ENCODE results near the gene LCLAT1. TPM values are rescaled to one million over a fixed set of nuclear protein-coding genes. Genes with fewer than 3 reads are reported as not detected.

LCLAT1 gene
- total RNA-seq, 1 donor from 2014 or later: 17.8 TPM

- H3K27me3 Mint-ChIP-seq (ENCODE audit: low read depth): no peaks in the 10 kb centered on the region
- H3K4me1 Mint-ChIP-seq (ENCODE audit: low read depth): peaks cover 16% of the 10 kb centered on the region
- DNase-seq (ENCODE audit: low spot score): no peak
- TF ChIP-seq, protein P1, sequence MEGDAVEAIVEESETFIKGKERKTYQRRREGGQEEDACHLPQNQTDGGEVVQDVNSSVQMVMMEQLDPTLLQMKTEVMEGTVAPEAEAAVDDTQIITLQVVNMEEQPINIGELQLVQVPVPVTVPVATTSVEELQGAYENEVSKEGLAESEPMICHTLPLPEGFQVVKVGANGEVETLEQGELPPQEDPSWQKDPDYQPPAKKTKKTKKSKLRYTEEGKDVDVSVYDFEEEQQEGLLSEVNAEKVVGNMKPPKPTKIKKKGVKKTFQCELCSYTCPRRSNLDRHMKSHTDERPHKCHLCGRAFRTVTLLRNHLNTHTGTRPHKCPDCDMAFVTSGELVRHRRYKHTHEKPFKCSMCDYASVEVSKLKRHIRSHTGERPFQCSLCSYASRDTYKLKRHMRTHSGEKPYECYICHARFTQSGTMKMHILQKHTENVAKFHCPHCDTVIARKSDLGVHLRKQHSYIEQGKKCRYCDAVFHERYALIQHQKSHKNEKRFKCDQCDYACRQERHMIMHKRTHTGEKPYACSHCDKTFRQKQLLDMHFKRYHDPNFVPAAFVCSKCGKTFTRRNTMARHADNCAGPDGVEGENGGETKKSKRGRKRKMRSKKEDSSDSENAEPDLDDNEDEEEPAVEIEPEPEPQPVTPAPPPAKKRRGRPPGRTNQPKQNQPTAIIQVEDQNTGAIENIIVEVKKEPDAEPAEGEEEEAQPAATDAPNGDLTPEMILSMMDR (IDR thresholded peaks at IDR 0.05): no peak
- peaks cover 4% of the 10 kb centered on the region for H3K36me3 Mint-ChIP-seq (ENCODE audit: low read depth)
- H3K27ac Mint-ChIP-seq (ENCODE audit: unreplicated experiment): no peak overlapping the region
- peaks cover 2% of the 10 kb centered on the region for H3K9me3 Mint-ChIP-seq (ENCODE audit: low read depth)
- H3K4me3 Mint-ChIP-seq (ENCODE audit: unreplicated experiment): no peak overlapping the region
Measured at GRCh38 chr2:30625276-30625675, 178.2 kb downstream of the LCLAT1 start.

- no peak for DNase-seq (ENCODE audit: low spot score)
- Mint-ChIP-seq H3K9me3 (ENCODE audit: low read depth) (peaks cover 2% of the 10 kb centered on the region), H3K4me3 (ENCODE audit: unreplicated experiment) (no peak overlapping the region), H3K27ac (ENCODE audit: unreplicated experiment) (no peak overlapping the region), H3K27me3 (ENCODE audit: low read depth) (no peaks in the 10 kb centered on the region), H3K4me1 (ENCODE audit: low read depth) (peaks cover 16% of the 10 kb centered on the region), H3K36me3 (ENCODE audit: low read depth) (peaks cover 4% of the 10 kb centered on the region)
- TF ChIP-seq, protein P1 (IDR thresholded peaks at IDR 0.05): no peak
Measured at GRCh38 chr2:30625701-30626100, 178.7 kb downstream of the LCLAT1 start.

- no peak for DNase-seq (ENCODE audit: low spot score)
- TF ChIP-seq, protein P1 (IDR thresholded peaks at IDR 0.05): no peak
- H3K27me3 Mint-ChIP-seq (ENCODE audit: low read depth): no peaks in the 10 kb centered on the region
- H3K4me1 Mint-ChIP-seq (ENCODE audit: low read depth): peaks cover 16% of the 10 kb centered on the region
- peaks cover 4% of the 10 kb centered on the region for H3K36me3 Mint-ChIP-seq (ENCODE audit: low read depth)
- H3K4me3 Mint-ChIP-seq (ENCODE audit: unreplicated experiment): no peak overlapping the region
- peaks cover 2% of the 10 kb centered on the region for H3K9me3 Mint-ChIP-seq (ENCODE audit: low read depth)
- no peak overlapping the region for H3K27ac Mint-ChIP-seq (ENCODE audit: unreplicated experiment)
Measured at GRCh38 chr2:30626397-30626796, 179.4 kb downstream of the LCLAT1 start.

DNA sequence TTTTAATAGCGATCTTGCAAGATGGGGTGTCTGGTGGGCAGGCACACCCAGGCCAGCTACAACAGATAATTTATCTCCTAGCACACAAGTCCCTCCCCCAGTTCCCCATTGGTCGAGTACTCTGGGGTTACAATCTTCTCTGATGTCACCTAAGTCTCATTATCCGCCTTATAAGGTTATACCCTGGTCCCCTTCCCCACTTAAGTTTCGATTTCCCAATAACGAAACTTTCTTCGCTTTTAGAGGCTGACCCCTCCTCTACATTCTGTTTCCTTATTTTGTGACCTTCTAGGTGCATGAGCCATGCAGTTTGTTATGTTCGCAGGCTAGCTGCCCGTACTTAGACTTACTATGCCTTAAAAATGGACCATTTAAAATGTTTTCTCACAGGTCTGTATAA is 180.1 kb downstream of the LCLAT1 start:
- Mint-ChIP-seq H3K4me1 (ENCODE audit: low read depth) (peaks cover 16% of the 10 kb centered on the region), H3K27me3 (ENCODE audit: low read depth) (no peaks in the 10 kb centered on the region), H3K4me3 (ENCODE audit: unreplicated experiment) (no peak overlapping the region), H3K27ac (ENCODE audit: unreplicated experiment) (no peak overlapping the region), H3K36me3 (ENCODE audit: low read depth) (peaks cover 4% of the 10 kb centered on the region), H3K9me3 (ENCODE audit: low read depth) (peaks cover 2% of the 10 kb centered on the region)
- TF ChIP-seq, protein P1 (IDR thresholded peaks at IDR 0.05): no peak
- no peak for DNase-seq (ENCODE audit: low spot score)

DNA sequence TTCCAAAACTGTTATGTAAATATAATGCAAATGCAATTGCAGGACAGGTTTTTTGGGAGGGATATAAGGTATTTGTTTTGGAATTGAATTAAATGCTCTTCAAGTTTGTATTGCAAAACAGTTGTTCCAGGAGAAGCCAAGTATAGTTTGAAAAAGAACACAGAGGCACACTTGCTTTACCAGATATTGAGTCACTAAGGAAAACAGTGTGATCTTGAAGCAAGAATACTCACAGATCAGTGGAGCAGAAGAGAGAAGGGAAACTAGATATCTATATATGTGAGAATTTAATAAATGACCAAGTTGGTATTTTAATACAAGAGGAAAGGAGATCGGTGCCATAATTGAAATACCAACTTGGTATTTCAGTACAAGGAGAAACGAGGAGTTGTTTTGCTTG is 181.3 kb downstream of the LCLAT1 start:
- H3K27ac Mint-ChIP-seq (ENCODE audit: unreplicated experiment): no peak overlapping the region
- DNase-seq (ENCODE audit: low spot score): no peak
- H3K4me1 Mint-ChIP-seq (ENCODE audit: low read depth): peaks cover 13% of the 10 kb centered on the region
- H3K9me3 Mint-ChIP-seq (ENCODE audit: low read depth): peaks cover under 1% of the 10 kb centered on the region
- peaks cover under 1% of the 10 kb centered on the region for H3K36me3 Mint-ChIP-seq (ENCODE audit: low read depth)
- TF ChIP-seq, protein P1 (IDR thresholded peaks at IDR 0.05): no peak
- H3K27me3 Mint-ChIP-seq (ENCODE audit: low read depth): no peaks in the 10 kb centered on the region
- no peak overlapping the region for H3K4me3 Mint-ChIP-seq (ENCODE audit: unreplicated experiment)
